DOHH2 (cell line): Measurements from ENCODE around the gene ACP3.

Experiments
- EZH2phosphoT487 ChIP-seq: fragments of 200-600 bp; sonication (generic); IDR thresholded peaks from 2 replicates; pipeline ENCODE4 v1.6.1; 2017; ENCODE audit warnings: borderline replicate concordance, mild to moderate bottlenecking, antibody characterized with exemption, low read length, moderate library complexity, mixed read lengths
- TF ChIP-seq, protein P1 (sequence below): fragments of 200-600 bp; sonication (generic); IDR thresholded peaks from one replicate; pipeline ENCODE4 v1.5.1; 2014; ENCODE audit warnings: antibody characterized with exemption, mild to moderate bottlenecking, low read depth, low read length; ENCODE audit not compliant: poor library complexity, severe bottlenecking

DNA sequence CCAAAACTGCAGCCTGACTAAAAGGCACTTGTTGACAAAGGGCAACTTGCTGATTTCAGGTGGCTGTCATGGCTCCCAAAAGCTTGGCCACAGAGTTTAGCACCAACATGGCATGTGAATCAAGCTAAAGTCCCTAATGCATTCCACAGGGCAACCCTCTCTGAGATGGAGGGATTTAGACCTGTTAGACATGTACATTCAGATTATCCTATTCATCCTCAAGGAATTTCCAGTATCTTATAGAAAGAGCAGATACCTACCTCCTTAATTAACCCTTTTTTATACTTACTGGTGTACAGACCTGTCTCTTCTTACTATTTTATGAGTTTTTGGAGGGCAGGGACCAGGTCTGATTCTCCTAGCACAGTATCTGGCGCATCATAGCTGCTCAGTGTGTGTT, 31.3 kb downstream of the ACP3 start:
- TF ChIP-seq, protein P1, sequence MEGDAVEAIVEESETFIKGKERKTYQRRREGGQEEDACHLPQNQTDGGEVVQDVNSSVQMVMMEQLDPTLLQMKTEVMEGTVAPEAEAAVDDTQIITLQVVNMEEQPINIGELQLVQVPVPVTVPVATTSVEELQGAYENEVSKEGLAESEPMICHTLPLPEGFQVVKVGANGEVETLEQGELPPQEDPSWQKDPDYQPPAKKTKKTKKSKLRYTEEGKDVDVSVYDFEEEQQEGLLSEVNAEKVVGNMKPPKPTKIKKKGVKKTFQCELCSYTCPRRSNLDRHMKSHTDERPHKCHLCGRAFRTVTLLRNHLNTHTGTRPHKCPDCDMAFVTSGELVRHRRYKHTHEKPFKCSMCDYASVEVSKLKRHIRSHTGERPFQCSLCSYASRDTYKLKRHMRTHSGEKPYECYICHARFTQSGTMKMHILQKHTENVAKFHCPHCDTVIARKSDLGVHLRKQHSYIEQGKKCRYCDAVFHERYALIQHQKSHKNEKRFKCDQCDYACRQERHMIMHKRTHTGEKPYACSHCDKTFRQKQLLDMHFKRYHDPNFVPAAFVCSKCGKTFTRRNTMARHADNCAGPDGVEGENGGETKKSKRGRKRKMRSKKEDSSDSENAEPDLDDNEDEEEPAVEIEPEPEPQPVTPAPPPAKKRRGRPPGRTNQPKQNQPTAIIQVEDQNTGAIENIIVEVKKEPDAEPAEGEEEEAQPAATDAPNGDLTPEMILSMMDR: no peak
- no peak for TF ChIP-seq EZH2phosphoT487
